ENCODE measurements around the gene BHLHE41. TPM values are rescaled to one million over a fixed set of nuclear protein-coding genes. Genes with fewer than 3 reads are reported as not detected.

Gene BHLHE41
- total RNA-seq, 1 donor from 2014 or later = 33.4 TPM

- H3K9me3 ChIP-seq (replicated peaks) = no peaks in the 10 kb centered on the region
- H3K4me1 ChIP-seq = no peaks in the 10 kb centered on the region
- no peaks in the 10 kb centered on the region for H3K36me3 ChIP-seq
- DNase-seq = no peak
- no peak overlapping the region for H3K27ac ChIP-seq (replicated peaks)
- intact Hi-C loops (cut with micrococcal nuclease) = no loop called here
- H3K27me3 ChIP-seq (ENCODE audit: low read depth) = no peaks in the 10 kb centered on the region
- TF ChIP-seq CTCF (IDR thresholded peaks at IDR 0.05; ENCODE audit: borderline replicate concordance) = no peak
- H3K4me3 ChIP-seq = no peak overlapping the region
Observed at GRCh38 chr12:26143291-26143690, 18.5 kb upstream of the BHLHE41 start.

- TF ChIP-seq CTCF (IDR thresholded peaks at IDR 0.05; ENCODE audit: borderline replicate concordance) = no peak
- H3K27me3 ChIP-seq (ENCODE audit: low read depth) = no peaks in the 10 kb centered on the region
- intact Hi-C loops (cut with micrococcal nuclease) = no loop called here
- H3K9me3 ChIP-seq (replicated peaks) = no peaks in the 10 kb centered on the region
- DNase-seq = no peak
- H3K36me3 ChIP-seq = no peaks in the 10 kb centered on the region
- H3K4me1 ChIP-seq = no peaks in the 10 kb centered on the region
- H3K4me3 ChIP-seq = no peak overlapping the region
- H3K27ac ChIP-seq (replicated peaks) = no peak overlapping the region
Observed at GRCh38 chr12:26138860-26139259, 14.0 kb upstream of the BHLHE41 start.

- no peak for DNase-seq
- H3K4me3 ChIP-seq = no peak overlapping the region
- intact Hi-C loops (cut with micrococcal nuclease) = no loop called here
- H3K4me1 ChIP-seq = no peaks in the 10 kb centered on the region
- no peak for TF ChIP-seq CTCF (IDR thresholded peaks at IDR 0.05; ENCODE audit: borderline replicate concordance)
- no peaks in the 10 kb centered on the region for H3K36me3 ChIP-seq
- H3K27ac ChIP-seq (replicated peaks) = no peak overlapping the region
- H3K9me3 ChIP-seq (replicated peaks) = no peaks in the 10 kb centered on the region
- H3K27me3 ChIP-seq (ENCODE audit: low read depth) = no peaks in the 10 kb centered on the region
Observed at GRCh38 chr12:26136688-26137087, 11.9 kb upstream of the BHLHE41 start.

GRCh38 chr12:26135571-26135970 is 10.7 kb upstream of the BHLHE41 start:
- DNase-seq = no peak
- H3K27ac ChIP-seq (replicated peaks) = no peak overlapping the region
- no peak overlapping the region for H3K4me3 ChIP-seq
- H3K36me3 ChIP-seq = no peaks in the 10 kb centered on the region
- H3K27me3 ChIP-seq (ENCODE audit: low read depth) = no peaks in the 10 kb centered on the region
- no peaks in the 10 kb centered on the region for H3K9me3 ChIP-seq (replicated peaks)
- intact Hi-C loops (cut with micrococcal nuclease) = no loop called here
- TF ChIP-seq CTCF (IDR thresholded peaks at IDR 0.05; ENCODE audit: borderline replicate concordance) = no peak
- no peaks in the 10 kb centered on the region for H3K4me1 ChIP-seq

- DNase-seq = no peak
- no peak for TF ChIP-seq CTCF (IDR thresholded peaks at IDR 0.05; ENCODE audit: borderline replicate concordance)
- no peaks in the 10 kb centered on the region for H3K36me3 ChIP-seq
- no peak overlapping the region for H3K4me3 ChIP-seq
- no peaks in the 10 kb centered on the region for H3K9me3 ChIP-seq (replicated peaks)
- H3K27ac ChIP-seq (replicated peaks) = no peak overlapping the region
- H3K4me1 ChIP-seq = no peaks in the 10 kb centered on the region
- intact Hi-C loops (cut with micrococcal nuclease) = no loop called here
- H3K27me3 ChIP-seq (ENCODE audit: low read depth) = no peaks in the 10 kb centered on the region
Observed at GRCh38 chr12:26135010-26135420, 10.2 kb upstream of the BHLHE41 start.

- H3K9me3 ChIP-seq (replicated peaks) = no peaks in the 10 kb centered on the region
- no peak for DNase-seq
- H3K4me3 ChIP-seq = no peak overlapping the region
- H3K27me3 ChIP-seq (ENCODE audit: low read depth) = no peaks in the 10 kb centered on the region
- H3K36me3 ChIP-seq = no peaks in the 10 kb centered on the region
- H3K27ac ChIP-seq (replicated peaks) = no peak overlapping the region
- no peak for TF ChIP-seq CTCF (IDR thresholded peaks at IDR 0.05; ENCODE audit: borderline replicate concordance)
- intact Hi-C loops (cut with micrococcal nuclease) = no loop called here
- H3K4me1 ChIP-seq = no peaks in the 10 kb centered on the region
Observed at GRCh38 chr12:26134540-26134939, 9.7 kb upstream of the BHLHE41 start.

Measured in left ventricle myocardium inferior (tissue), 1 donor.